Adipocyte (in vitro differentiated cells): ENCODE results near the gene UTF1.

Source experiments
- DNase-seq: peaks from one replicate; pipeline ENCODE4 v3.0.0-alpha.2; 2015; ENCODE audit warnings: low read depth
- H3K27me3 ChIP-seq: replicated peaks from 2 replicates; pipeline ENCODE4 v1.7.0; 2013; ENCODE audit warnings: mild to moderate bottlenecking, low read length, moderate library complexity; ENCODE audit not compliant: control insufficient read depth, insufficient read depth
- H3K36me3 ChIP-seq: 2 replicates; pipeline ENCODE4 v1.7.0; 2013; ENCODE audit warnings: low read length, mild to moderate bottlenecking, moderate library complexity; ENCODE audit not compliant: control insufficient read depth, insufficient read depth, severe bottlenecking
- H3K4me1 ChIP-seq: 2 replicates; pipeline ENCODE4 v1.7.0; 2013; ENCODE audit warnings: mild to moderate bottlenecking, low read length, moderate library complexity; ENCODE audit not compliant: control insufficient read depth, insufficient read depth
- H3K4me3 ChIP-seq: 2 replicates; pipeline ENCODE4 v1.7.0; 2013; ENCODE audit warnings: mild to moderate bottlenecking, low read length, moderate library complexity
- H3K9ac ChIP-seq: 2 replicates; pipeline ENCODE4 v1.7.0; 2013; ENCODE audit warnings: mild to moderate bottlenecking, low read length, moderate library complexity
- H3K9me3 ChIP-seq: 2 replicates; pipeline ENCODE4 v1.7.0; 2013; ENCODE audit warnings: mild to moderate bottlenecking, low read length, moderate library complexity; ENCODE audit not compliant: control insufficient read depth

UTF1 gene

DNA sequence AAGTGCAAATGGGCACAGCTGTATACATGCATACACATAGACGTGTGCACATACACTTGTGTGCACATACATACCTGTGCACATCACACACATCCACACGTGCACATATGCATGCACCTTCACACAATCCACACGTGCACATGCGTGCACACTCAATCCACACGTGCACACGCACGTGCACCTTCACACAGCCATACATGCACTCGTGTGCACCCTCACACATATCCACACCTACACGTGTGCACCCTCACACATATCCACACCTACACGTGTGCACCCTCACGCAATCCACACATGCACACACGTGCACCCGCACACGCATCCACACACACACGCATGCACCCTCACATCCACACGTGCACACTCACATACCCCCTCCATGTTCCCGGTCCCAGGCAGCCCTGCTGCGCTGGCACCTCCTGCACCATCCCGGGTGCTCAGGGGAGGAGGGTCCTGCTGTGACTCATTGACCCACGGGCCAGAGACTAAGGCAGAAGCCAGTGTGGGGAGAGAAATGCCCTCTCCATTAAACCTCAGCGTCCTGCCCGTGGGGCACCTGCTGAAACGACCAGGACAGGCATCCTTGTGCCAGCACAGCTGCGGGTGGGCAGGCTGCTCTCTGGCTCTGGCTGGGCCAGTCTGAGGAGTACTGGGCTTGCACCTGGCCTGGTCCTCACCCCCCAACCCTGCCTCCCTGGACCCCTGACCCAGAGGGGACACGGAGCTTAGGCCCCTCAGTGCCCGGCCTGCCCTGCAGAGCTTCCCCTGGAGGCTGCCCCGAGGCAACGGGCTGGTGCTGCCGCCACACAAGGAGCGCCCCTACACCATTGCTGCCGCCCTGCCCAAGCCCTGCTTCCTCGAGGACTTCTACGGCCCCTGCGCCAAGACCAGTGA lies 17.8 kb upstream of the UTF1 start:
- no peak overlapping the region for H3K4me3 ChIP-seq
- DNase-seq, result no peak
- no peak overlapping the region for H3K9ac ChIP-seq
- H3K4me1 ChIP-seq, result no peaks in the 10 kb centered on the region
- no peaks in the 10 kb centered on the region for H3K36me3 ChIP-seq
- H3K27me3 ChIP-seq, result no peaks in the 10 kb centered on the region
- no peaks in the 10 kb centered on the region for H3K9me3 ChIP-seq

DNA sequence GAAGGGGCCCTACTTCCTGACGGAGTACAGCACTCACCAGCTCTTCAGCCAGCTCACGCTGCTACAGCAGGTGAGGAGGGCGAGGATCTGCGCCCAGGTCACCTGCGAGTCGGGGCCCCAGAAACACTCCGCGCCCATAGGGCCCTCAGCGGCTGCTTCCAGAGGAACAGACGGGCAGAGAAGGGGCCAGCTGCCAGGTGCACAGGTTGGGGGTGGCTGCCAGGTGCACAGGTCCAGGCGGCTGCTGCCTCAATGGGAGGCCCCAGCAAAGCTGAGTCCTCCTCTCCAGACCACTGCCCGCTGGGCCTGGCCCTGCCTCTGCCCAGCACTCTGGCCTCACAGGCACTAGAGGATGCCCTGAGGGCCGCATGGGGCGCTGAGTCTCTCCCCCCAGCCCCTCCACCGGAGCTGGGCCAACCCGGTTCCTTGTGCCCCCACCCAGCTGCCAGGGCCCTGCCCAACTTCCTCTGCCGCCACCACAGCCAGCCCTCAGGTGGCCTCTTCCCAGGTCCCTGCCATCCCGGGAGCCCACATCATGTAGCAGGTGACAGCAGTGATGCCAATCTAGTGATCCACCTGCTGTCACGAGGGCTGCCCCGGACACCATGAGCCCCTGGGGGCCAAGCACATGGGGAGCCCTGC lies 17.0 kb upstream of the UTF1 start:
- Histone ChIP-seq H3K9ac (no peak overlapping the region), H3K4me1 (no peaks in the 10 kb centered on the region), H3K27me3 (no peaks in the 10 kb centered on the region), H3K9me3 (no peaks in the 10 kb centered on the region), H3K4me3 (no peak overlapping the region), H3K36me3 (no peaks in the 10 kb centered on the region)
- no peak for DNase-seq

DNA sequence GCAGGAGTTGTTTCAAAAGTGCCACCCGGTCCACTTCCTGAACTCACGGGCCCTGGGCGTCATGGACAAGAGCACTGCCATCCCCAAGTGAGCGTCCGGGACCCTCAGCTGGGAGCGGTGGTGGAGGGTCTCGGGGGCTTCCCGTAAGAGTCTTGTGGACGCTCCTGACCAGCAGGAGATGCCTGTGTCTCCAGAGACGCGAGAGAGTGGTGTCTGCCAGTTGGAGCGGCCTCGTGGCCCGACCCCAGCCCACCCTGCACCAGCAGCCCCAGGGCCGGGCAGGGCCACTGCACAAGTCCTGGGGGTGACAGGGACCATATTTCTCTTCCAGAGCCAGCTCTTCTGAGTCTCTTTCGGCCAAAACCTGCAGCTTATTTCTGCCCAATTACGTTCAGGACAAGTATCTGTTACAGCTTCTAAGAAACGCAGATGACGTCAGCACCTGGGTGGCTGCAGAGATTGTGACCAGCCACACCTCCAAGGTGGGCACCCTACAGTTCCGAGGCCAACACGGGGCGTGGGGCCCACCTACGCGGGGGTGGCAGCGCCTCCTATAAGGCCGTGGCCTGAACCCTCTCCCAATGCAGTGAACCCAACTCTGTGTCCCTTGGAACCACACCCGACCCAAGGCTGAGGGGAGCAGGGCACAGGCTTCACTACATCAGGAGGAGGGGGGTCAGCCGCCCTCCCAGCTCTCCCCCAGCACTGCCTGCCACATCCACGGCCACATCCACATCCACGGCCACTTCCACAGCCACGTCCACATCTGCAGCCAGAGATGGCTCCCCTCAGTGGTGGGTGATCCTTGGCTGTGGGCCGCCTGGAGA lies 16.2 kb upstream of the UTF1 start:
- DNase-seq, result no peak
- H3K27me3 ChIP-seq, result no peaks in the 10 kb centered on the region
- no peak overlapping the region for H3K4me3 ChIP-seq
- no peaks in the 10 kb centered on the region for H3K36me3 ChIP-seq
- H3K9ac ChIP-seq, result no peak overlapping the region
- no peaks in the 10 kb centered on the region for H3K9me3 ChIP-seq
- no peaks in the 10 kb centered on the region for H3K4me1 ChIP-seq

DNA sequence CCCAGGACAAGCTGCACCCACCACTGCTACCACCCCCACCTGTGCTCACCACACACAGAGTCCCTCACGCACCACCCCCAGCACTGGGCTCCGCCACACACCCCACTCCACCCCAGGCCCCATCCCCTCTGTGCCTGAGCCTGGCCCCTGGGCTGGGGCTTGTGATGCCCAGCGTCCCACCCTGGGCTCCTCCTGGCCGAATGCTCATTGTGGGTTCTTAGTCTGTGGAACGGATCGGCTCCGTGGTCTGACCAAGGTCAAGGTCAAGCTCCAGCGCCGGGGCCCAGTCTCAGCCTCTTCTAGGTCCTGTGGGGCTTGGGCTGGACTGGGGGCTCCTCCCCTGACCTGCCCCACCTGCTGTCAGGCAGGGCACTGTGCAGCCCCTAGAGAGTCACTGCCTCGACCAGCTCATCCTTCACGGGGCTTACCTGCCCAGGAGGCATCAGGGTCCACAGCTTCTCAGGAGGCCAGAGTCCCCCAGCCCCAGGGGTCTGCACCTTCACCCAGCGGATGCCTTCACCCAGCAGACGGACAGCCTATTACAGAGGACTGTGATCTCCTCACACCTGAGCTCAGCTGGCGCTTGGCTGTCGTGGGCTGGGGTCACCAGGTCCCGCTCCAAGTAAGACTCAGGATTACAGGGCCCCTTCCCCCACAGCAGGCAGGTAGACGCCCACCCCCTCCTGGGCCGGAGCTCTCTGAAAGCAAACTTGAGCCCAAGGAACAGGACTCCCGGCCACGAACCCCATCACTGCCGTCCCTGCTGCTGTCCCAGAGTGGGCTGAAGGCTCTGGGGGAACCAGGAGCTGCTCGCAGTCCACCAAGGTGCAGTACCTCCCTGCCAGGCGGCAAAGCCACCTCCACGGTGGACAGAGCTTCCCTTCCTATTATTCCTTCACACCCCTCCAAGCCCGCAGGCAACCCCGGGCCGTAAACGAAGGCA lies 15.3 kb upstream of the UTF1 start:
- Histone ChIP-seq H3K27me3 (no peaks in the 10 kb centered on the region), H3K9me3 (no peaks in the 10 kb centered on the region), H3K36me3 (no peaks in the 10 kb centered on the region), H3K4me1 (no peaks in the 10 kb centered on the region), H3K4me3 (no peak overlapping the region), H3K9ac (no peak overlapping the region)
- no peak for DNase-seq

DNA sequence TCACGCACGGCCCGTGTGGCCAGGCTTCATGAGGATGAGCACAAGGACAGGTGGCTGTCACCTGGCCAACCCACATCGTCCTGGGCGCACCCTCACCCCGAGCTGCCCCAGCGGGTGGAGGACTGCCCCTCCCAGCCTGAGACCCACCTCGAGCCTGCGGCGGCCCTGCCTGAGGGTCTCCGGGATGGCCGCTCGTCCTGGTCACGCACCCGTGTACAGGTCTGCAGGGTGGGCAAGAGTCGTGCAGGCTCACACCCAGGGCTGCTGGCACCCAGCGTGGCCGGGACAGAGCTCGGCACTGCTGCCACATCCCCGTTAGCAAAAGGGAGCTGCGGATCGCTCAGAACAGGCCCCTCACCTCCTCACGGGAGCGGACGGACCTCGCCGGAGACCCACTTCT lies 14.4 kb upstream of the UTF1 start:
- H3K9me3 ChIP-seq, result no peaks in the 10 kb centered on the region
- no peaks in the 10 kb centered on the region for H3K27me3 ChIP-seq
- no peak overlapping the region for H3K4me3 ChIP-seq
- no peak overlapping the region for H3K9ac ChIP-seq
- H3K36me3 ChIP-seq, result no peaks in the 10 kb centered on the region
- DNase-seq, result no peak
- H3K4me1 ChIP-seq, result no peaks in the 10 kb centered on the region

DNA sequence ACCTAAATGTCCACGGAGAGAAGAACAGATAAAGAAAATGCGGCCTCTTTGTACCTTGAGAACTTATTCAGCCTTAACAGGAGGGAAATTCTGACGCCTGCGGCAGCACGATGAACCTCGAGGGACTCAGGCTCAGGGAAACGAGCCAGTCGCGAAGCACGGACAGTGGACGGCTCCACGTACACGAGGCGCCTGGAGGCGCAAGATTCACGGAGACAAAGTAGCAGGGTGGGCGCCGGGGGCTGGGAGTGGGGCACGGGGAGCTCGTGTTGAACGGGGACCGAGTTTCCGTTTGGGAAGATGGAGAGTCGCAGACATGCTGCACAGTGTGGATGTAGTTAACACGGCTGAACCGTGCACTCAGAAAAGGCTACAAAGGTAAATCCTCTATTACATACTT lies 13.2 kb upstream of the UTF1 start:
- Histone ChIP-seq H3K36me3 (no peaks in the 10 kb centered on the region), H3K27me3 (peaks cover 8% of the 10 kb centered on the region), H3K9ac (no peak overlapping the region), H3K4me1 (no peaks in the 10 kb centered on the region), H3K9me3 (no peaks in the 10 kb centered on the region), H3K4me3 (no peak overlapping the region)
- no peak for DNase-seq

DNA sequence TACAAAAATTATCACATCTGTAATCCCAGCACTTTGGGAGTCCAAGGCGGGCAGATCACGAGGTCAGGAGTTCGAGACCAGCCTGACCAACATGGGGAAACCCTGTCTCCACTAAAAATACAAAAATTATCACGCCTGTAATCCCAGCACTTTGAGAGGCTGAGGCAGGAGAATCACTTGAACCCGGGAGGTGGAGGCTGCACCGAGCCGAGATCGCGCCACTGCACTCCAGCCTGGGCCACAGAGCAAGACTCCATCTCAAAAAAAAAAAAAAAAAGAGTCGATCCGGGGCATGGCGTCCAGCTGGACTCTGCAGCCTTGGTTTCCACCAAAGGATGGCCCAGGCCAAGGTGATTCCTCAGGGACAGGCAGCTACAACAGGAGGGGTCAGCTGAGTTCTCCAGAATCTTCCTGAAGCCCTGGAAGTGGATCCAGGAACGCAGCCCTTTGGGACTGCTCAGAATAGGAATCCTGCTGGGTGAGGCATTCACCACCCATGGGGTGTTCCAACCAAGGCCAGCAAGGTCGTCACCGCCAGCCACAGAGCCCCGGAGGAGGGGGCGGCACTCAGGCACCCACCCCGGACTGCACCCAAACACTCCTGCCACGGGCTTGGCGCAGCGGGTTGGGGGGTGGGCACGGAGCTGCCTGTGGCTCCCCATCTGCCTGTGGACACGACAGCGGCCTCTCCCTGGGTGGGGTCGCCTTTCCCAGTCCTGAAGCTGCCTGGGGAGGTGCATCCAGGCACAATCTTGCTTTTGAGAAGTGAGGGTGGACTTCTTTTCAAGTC lies 12.0 kb upstream of the UTF1 start:
- no peak for DNase-seq
- no peak overlapping the region for H3K9ac ChIP-seq
- H3K4me1 ChIP-seq, result no peaks in the 10 kb centered on the region
- no peaks in the 10 kb centered on the region for H3K9me3 ChIP-seq
- H3K36me3 ChIP-seq, result no peaks in the 10 kb centered on the region
- H3K27me3 ChIP-seq, result peaks cover 8% of the 10 kb centered on the region
- no peak overlapping the region for H3K4me3 ChIP-seq

DNA sequence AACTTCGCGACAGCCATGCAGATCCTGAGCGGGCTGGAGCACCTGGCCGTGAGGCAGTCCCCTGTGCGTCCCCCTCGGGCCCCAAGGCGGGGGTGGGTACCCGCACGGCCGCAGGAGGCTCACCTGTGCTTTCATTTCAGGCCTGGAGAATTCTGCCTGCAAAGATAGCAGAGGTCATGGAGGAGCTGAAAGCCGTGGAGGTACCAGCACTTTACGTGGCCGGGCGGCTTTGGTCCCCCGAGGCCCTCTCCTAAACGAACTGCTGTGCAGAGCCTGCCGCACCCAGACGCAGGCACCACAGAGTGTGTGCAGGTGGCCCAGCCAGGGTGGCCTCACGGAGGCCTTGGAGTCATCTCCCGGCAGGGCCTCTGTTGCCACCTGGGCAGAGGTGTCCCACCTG lies 11.1 kb upstream of the UTF1 start:
- Histone ChIP-seq H3K4me3 (no peak overlapping the region), H3K4me1 (no peaks in the 10 kb centered on the region), H3K9me3 (no peaks in the 10 kb centered on the region), H3K27me3 (peaks cover 8% of the 10 kb centered on the region), H3K36me3 (no peaks in the 10 kb centered on the region), H3K9ac (no peak overlapping the region)
- no peak for DNase-seq

DNA sequence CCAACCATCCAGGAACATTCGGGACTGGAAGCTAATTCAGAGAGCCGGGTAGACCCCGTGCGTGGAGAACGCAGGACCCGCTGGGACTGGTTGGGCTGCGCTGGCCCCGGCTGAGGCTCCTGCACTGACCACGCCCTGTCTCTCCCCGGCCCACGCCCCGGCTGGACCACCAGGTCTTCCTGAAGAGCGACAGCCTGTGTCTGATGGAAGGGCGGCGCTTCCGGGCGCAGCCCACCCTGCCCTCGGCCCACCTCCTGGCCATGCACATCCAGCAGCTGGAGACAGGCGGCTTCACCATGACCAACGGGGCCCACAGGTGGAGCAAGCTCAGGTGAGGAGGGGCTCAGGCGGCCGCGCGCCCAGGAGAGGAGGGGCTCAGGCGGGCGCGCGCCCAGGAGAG lies 10.2 kb upstream of the UTF1 start:
- Histone ChIP-seq H3K9ac (no peak overlapping the region), H3K27me3 (peaks cover 12% of the 10 kb centered on the region), H3K4me3 (no peak overlapping the region), H3K36me3 (no peaks in the 10 kb centered on the region), H3K9me3 (no peaks in the 10 kb centered on the region), H3K4me1 (no peaks in the 10 kb centered on the region)
- DNase-seq, result no peak

DNA sequence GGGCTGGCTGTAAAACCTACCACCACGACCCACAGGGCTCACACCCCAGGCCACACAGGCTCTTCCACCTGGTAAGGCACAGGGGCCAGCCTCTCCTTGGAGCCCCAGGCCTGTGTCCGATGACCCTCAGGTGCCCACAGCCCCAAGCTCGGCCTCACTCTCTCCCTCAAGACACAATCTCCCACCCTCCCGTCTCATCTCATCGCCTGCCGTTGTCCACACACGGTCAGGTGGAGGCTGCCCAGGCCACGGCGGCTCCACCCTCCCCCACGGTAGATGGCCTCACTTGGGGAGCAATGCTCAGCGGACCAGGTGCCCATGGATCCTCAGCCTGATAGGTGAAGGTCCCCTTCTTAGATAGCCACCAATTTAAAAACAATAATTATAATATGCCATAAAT lies 8.7 kb upstream of the UTF1 start:
- H3K9me3 ChIP-seq, result no peaks in the 10 kb centered on the region

More for the DNA sequence above, 8.7 kb upstream of the UTF1 start:
- Histone ChIP-seq H3K4me1 (no peaks in the 10 kb centered on the region), H3K27me3 (peaks cover 19% of the 10 kb centered on the region), H3K9ac (no peak overlapping the region), H3K4me3 (no peak overlapping the region), H3K36me3 (no peaks in the 10 kb centered on the region)
- DNase-seq, result no peak
